Amniotic stem cell (primary cell): ENCODE measurements around the gene PGBD1.
A peak's percentile ranks its signal among the peaks of the same experiment; 100 is the strongest.
"Not testable (repeated sequence)": the region's sequence is repeated elsewhere in the genome, so short reads cannot be mapped to it uniquely, and the experiment has no call there.

Source experiments
- DNase-seq: peaks from one replicate; lab custom pipeline; 2025; lab: John Stamatoyannopoulos, UW

The PGBD1 gene

GRCh38 chr6:28267695-28268059 is 13.7 kb upstream of the PGBD1 start:
- no peak for DNase-seq

GRCh38 chr6:28269492-28269891 is 11.9 kb upstream of the PGBD1 start:
- DNase-seq, result peak; percentile 55

- no peak for DNase-seq
These were observed 6.5 kb upstream of the PGBD1 start for GRCh38 chr6:28274888-28275287.

- DNase-seq, result no peak
These were observed 3.6 kb upstream of the PGBD1 start for GRCh38 chr6:28277746-28278145.

- no peak for DNase-seq
These were observed 631 bp upstream of the PGBD1 start for GRCh38 chr6:28280595-28281287.

GRCh38 chr6:28282926-28283325 is 1.6 kb downstream of the PGBD1 start:
- DNase-seq, result no peak

GRCh38 chr6:28291573-28291972 is 10.2 kb downstream of the PGBD1 start:
- no peak for DNase-seq

GRCh38 chr6:28295326-28295725 is 14.0 kb downstream of the PGBD1 start:
- no peak for DNase-seq

GRCh38 chr6:28296520-28297060 is 15.2 kb downstream of the PGBD1 start:
- no peak for DNase-seq

- DNase-seq, result no peak
These were observed 22.2 kb downstream of the PGBD1 start for GRCh38 chr6:28303570-28303969.

GRCh38 chr6:28306363-28306762 is 25.0 kb downstream of the PGBD1 start:
- not testable (repeated sequence) for DNase-seq

- DNase-seq, result no peak
These were observed 29.9 kb downstream of the PGBD1 start for GRCh38 chr6:28311139-28311823.

- DNase-seq, result no peak
These were observed 31.6 kb downstream of the PGBD1 start for GRCh38 chr6:28312939-28313338.

- DNase-seq, result no peak
These were observed 34.3 kb downstream of the PGBD1 start for GRCh38 chr6:28315628-28316027.

GRCh38 chr6:28317866-28318265 is 36.5 kb downstream of the PGBD1 start:
- not testable (repeated sequence) for DNase-seq

GRCh38 chr6:28322661-28323060 is 41.3 kb downstream of the PGBD1 start:
- DNase-seq, result no peak

- DNase-seq, result no peak
These were observed 42.5 kb downstream of the PGBD1 start for GRCh38 chr6:28323813-28324424.

- no peak for DNase-seq
These were observed 45.1 kb downstream of the PGBD1 start for GRCh38 chr6:28326371-28326948.

- no peak for DNase-seq
These were observed 48.7 kb downstream of the PGBD1 start for GRCh38 chr6:28330041-28330440.

- no peak for DNase-seq
These were observed 51.7 kb downstream of the PGBD1 start for GRCh38 chr6:28333047-28333446.

- DNase-seq, result no peak
These were observed 52.2 kb downstream of the PGBD1 start for GRCh38 chr6:28333599-28334018.

GRCh38 chr6:28334286-28335039 is 53.1 kb downstream of the PGBD1 start:
- no peak for DNase-seq
